Epithelial cell of esophagus (primary cell): ENCODE results near the gene DIABLO.
"Not testable (repeated sequence)": the region's sequence is repeated elsewhere in the genome, so short reads cannot be mapped to it uniquely, and the experiment has no call there.

Experiments
- DNase-seq: peaks from one replicate; pipeline ENCODE4 v3.0.0; 2010; ENCODE audit warnings: low read depth
- H3K4me3 ChIP-seq: 2 replicates; pipeline ENCODE4 v1.5.1; 2011; ENCODE audit warnings: mild to moderate bottlenecking, low read length, control low read depth
- CTCF ChIP-seq: IDR thresholded peaks from 2 replicates; pipeline ENCODE4 v1.5.1; 2011; ENCODE audit warnings: low read depth, mild to moderate bottlenecking, low read length, control low read depth, inconsistent platforms; ENCODE audit not compliant: insufficient read depth; ENCODE audit errors: missing control alignments

Gene DIABLO

GRCh38 chr12:122185494-122186082 is 40.3 kb downstream of the DIABLO start:
- no peak for DNase-seq
- H3K4me3 ChIP-seq = no peak overlapping the region
- TF ChIP-seq CTCF = no peak

- no peak overlapping the region for H3K4me3 ChIP-seq
- no peak for TF ChIP-seq CTCF
- no peak for DNase-seq
Measured at GRCh38 chr12:122185079-122185478, 40.8 kb downstream of the DIABLO start.

GRCh38 chr12:122184517-122184916 is 41.3 kb downstream of the DIABLO start:
- no peak for DNase-seq
- TF ChIP-seq CTCF = no peak
- H3K4me3 ChIP-seq = no peak overlapping the region

- no peak for TF ChIP-seq CTCF
- DNase-seq = no peak
- peak overlapping the region; percentile 45 for H3K4me3 ChIP-seq
Measured at GRCh38 chr12:122183588-122183940, 42.3 kb downstream of the DIABLO start.

GRCh38 chr12:122182887-122183587 is 42.8 kb downstream of the DIABLO start, which contains the start of gene LRRC43:
LRRC43 (plus strand) TSS chr12:122183123; CDS start chr12:122183145, 22 bp downstream.
- TF ChIP-seq CTCF = no peak
- DNase-seq = peak; percentile 25

GRCh38 chr12:122176473-122176872 is 49.4 kb downstream of the DIABLO start:
- not testable (repeated sequence) for H3K4me3 ChIP-seq
- peak; percentile 37 for DNase-seq

More at GRCh38 chr12:122182887-122183587, 42.8 kb downstream of the DIABLO start, which contains the start of gene LRRC43:
- H3K4me3 ChIP-seq = peak within 1 kb of the TSS; percentile 45

GRCh38 chr12:122174155-122174845 is 51.6 kb downstream of the DIABLO start, which contains the start of gene IL31:
IL31 (minus strand) TSS chr12:122174221; CDS start chr12:122174172, 49 bp downstream.
- no peak within 1 kb of the TSS for H3K4me3 ChIP-seq
- no peak for TF ChIP-seq CTCF
- no peak for DNase-seq
